22Rv1 (cell line): Measurements from ENCODE around the gene TRIM9.
"Not testable (repeated sequence)": the region's sequence is repeated elsewhere in the genome, so short reads cannot be mapped to it uniquely, and the experiment has no call there.

Experiments used
- H3K27ac ChIP-seq: fragments of 450-650 bp; 2 replicates; pipeline ENCODE4 v1.5.1; 2017
- CTCF ChIP-seq: fragments of 450-650 bp; IDR thresholded peaks from 2 replicates; pipeline ENCODE4 v1.5.1; 2017; ENCODE audit warnings: mild to moderate bottlenecking
- ZFX ChIP-seq: fragments of 450-650 bp; IDR thresholded peaks from 2 replicates; pipeline ENCODE4 v1.6.1; 2017; ENCODE audit warnings: antibody characterized with exemption, borderline replicate concordance

The TRIM9 gene

GRCh38 chr14:50967103-50967502, 127.8 kb downstream of the TRIM9 start:
- H3K27ac ChIP-seq, result no peak overlapping the region
- no peak for TF ChIP-seq CTCF
- TF ChIP-seq ZFX, result no peak

GRCh38 chr14:50964683-50965390, 130.1 kb downstream of the TRIM9 start:
- H3K27ac ChIP-seq, result no peak overlapping the region

GRCh38 chr14:50963919-50964318, 131.0 kb downstream of the TRIM9 start:
- no peak overlapping the region for H3K27ac ChIP-seq
- TF ChIP-seq ZFX, result no peak

More at GRCh38 chr14:50964683-50965390, 130.1 kb downstream of the TRIM9 start:
- TF ChIP-seq ZFX, result no peak
- no peak for TF ChIP-seq CTCF

DNA sequence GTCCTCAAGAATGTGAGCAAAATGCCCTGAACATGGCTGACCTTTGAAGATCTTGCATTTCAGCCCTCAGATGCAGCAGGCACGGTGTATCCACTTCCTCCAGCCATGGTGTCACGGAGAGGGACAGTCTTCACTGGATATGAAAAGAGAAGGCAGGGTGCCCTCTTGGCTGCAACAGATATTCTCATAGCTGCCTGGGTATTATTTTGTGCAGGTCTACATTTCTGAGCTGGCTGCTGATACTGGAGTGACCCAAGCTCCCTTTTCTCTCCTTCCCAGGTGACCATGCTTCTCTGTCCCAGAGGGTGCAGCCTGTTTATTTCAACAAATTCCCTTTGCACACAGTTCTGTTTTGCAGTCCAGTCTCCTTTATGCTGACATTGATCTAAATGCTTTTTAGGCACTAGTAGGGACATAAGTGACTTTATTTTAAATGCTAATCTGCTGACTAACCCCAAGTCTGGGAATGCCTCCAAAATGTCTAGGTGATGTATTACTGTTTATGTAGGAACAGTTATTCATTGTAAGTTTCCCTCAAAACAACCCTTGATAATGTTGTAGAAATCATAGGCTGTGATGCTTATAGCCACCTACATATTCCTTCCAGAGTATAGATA, 133.2 kb downstream of the TRIM9 start:
- TF ChIP-seq ZFX (no peak), CTCF (no peak)
- no peak overlapping the region for H3K27ac ChIP-seq

- TF ChIP-seq CTCF (no peak), ZFX (no peak)
- H3K27ac ChIP-seq, result no peak overlapping the region
Observed at GRCh38 chr14:50957296-50957695, 137.6 kb downstream of the TRIM9 start.

DNA sequence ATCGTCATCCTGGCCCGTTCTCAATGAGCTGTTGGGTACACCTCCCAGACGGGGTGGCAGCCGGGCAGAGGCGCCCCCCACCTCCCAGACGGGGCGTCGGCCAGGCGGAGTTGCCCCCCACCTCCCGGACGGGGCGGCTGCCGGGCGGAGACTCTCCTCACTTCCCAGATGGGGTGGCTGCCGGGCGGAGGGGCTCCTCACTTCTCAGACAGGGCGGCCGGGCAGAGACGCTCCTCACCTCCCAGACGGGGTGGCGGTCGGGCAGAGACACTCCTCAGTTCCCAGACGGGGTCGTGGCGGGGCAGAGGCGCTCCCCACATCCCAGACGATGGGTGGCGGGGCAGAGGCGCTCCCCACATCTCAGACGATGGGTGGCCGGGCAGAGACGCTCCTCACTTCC, 138.5 kb downstream of the TRIM9 start:
- not testable (repeated sequence) for H3K27ac ChIP-seq

DNA sequence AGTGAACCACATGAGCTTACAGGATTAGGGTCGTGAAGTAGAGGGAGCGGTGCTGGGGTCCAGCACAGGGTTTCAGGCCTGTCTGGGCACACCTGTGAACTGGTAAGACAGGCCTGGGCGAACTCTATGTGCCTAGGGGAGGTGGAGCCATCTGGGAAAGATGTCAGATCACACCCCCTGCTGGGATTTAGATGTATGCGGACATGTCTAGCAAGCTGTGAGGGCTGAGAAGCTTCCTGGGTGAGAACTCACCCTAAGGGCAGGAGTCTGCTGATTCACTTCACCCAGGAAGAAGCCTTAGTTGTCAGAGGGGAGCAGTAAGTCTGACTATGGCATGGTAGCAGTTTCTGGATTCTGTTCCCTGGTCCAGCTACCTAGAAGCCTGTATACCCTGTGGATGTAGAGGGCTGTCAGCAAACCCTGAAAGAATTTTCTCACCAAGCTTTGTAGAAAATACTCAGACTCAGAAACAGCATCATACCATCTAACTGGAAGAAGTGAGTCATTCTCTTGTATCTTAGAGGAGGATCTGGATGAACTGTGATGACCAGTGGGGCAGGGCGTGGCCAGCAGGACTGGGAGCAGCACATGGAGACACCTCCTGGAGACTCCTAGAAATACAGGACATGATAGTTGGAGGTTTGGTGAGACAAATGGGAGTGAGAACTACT, 139.4 kb downstream of the TRIM9 start:
- TF ChIP-seq ZFX (no peak), CTCF (peak; percentile 69)
- peak overlapping the region; percentile 27; the same call in 1 of the 2 replicates for H3K27ac ChIP-seq

DNA sequence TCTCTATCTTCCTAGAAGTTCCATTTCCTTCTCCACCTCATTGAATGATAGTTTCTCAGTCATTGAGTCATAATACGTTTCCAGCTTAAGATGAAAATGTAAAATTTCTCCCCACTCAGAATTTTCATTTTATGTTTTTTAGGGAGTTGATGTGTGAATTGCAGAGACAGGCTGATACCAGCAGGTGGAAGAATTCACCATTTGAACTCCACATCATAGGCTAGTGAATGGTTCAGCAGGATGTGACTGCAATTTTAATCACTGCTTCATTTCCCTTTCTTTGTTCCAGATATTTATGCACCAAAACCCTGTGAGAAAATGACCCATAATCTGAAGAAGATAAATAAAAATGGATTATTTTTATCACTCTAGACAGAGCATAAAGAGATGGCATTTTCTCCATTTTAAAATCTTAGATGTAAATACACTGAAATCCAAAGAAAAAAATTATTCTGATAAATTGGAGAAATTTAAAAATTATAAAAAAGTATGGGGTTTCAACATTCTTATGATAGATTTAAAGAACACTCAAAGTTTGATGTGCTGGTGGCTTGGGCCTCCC, 140.0 kb downstream of the TRIM9 start:
- H3K27ac ChIP-seq, result peak overlapping the region; percentile 27; the same call in 1 of the 2 replicates
- TF ChIP-seq ZFX (no peak), CTCF (peak; percentile 45)
